ENCODE results near the gene RTL10. TPM values are rescaled to one million over a fixed set of nuclear protein-coding genes. Genes with fewer than 3 reads are reported as not detected.

The RTL10 gene
- total and polyA plus RNA-seq, 2 of the 13 experiments (the other 11 are each of a cell fraction or from before 2014, with no cell fraction given) = 14.1 to 15.8 TPM

DNA sequence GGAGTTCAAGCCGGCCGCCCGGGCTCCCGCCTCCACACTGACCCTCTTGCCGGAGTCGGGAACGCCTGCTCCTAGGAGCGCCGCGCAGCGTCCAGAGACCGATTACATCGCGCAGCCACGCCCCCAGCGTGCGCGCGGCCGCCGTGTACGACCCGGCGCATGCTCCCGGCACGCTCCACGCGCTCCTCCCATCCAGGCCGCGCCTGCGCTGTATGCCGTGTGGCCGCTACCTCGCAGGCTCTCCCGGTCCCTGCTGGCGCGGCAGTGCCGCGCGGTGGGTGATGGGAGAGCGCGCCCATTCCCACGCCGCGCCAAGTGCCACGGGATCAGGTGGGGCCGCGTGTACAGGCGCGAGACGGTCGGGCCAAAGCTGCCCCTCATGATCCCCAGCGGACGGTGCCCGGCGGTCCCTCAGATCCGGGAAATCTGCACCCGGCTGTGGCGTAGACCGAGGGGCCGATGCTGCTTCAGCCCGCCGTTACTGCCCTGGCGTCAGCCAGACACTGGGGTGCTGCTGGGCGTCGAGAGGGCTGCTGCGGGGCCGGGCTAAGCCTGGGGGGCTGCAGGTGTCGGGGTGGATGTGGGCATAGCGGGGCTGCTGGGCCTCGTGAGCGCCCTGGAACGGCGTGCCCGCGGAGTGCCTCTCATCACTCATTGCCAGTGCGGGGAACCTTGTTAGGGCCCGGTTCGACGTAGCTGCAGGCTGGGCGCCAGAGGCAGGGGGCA is at the start of gene RTL10, which contains the start of gene GNB1L (continued):
- 0 out of 2 replicates have a peak, but pooled peaks have one; percentile 69 for TF ChIP-seq KLF15 (CRISPR knock-in tag; IDR thresholded peaks at IDR 0.05; ENCODE audit: borderline replicate concordance)
- TF ChIP-seq ZBTB3 (CRISPR knock-in tag; IDR thresholded peaks at IDR 0.05; ENCODE audit: borderline replicate concordance, low read depth) = peak; percentile 65; the same call in 1 of the 2 replicates
- TF ChIP-seq ZNF557 (CRISPR knock-in tag; IDR thresholded peaks at IDR 0.05) = 0 out of 2 replicates have a peak, but pooled peaks have one; percentile 65
- TF ChIP-seq, protein P1, sequence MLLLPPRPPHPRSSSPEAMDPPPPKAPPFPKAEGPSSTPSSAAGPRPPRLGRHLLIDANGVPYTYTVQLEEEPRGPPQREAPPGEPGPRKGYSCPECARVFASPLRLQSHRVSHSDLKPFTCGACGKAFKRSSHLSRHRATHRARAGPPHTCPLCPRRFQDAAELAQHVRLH (CRISPR knock-in tag; IDR thresholded peaks at IDR 0.05; ENCODE audit: borderline replicate concordance, low read depth) = peak; percentile 68; the same call in 1 of the 2 replicates
- peak; percentile 63; the same call in 1 of the 2 replicates for TF ChIP-seq KAT7 (CRISPR knock-in tag; IDR thresholded peaks at IDR 0.05; ENCODE audit: borderline replicate concordance)
- TF ChIP-seq SP5 (CRISPR knock-in tag; IDR thresholded peaks at IDR 0.05; ENCODE audit: borderline replicate concordance, low read depth) = peak; percentile 92
- TF ChIP-seq PBX3 (CRISPR knock-in tag; IDR thresholded peaks at IDR 0.05; ENCODE audit: borderline replicate concordance) = peak; percentile 61; the same call in 1 of the 2 replicates
- no peak for TF ChIP-seq FOXP4 (CRISPR knock-in tag; IDR thresholded peaks at IDR 0.05)
- TF ChIP-seq ZNF687 (CRISPR knock-in tag; IDR thresholded peaks at IDR 0.05) = peak; percentile 95
- no peak; the same call in 1 of the 2 replicates for TF ChIP-seq RFX5 (IDR thresholded peaks at IDR 0.05; ENCODE audit: low read depth, low read length)
- TF ChIP-seq ZNF614 (CRISPR knock-in tag; IDR thresholded peaks at IDR 0.05; ENCODE audit: borderline replicate concordance) = peak; percentile 41; the same call in 1 of the 2 replicates
- TF ChIP-seq ZNF510 (CRISPR knock-in tag; IDR thresholded peaks at IDR 0.05; ENCODE audit: low read depth) = peak; percentile 96; the same call in 1 of the 2 replicates
- TF ChIP-seq, protein P2, sequence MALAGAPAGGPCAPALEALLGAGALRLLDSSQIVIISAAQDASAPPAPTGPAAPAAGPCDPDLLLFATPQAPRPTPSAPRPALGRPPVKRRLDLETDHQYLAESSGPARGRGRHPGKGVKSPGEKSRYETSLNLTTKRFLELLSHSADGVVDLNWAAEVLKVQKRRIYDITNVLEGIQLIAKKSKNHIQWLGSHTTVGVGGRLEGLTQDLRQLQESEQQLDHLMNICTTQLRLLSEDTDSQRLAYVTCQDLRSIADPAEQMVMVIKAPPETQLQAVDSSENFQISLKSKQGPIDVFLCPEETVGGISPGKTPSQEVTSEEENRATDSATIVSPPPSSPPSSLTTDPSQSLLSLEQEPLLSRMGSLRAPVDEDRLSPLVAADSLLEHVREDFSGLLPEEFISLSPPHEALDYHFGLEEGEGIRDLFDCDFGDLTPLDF (CRISPR knock-in tag; IDR thresholded peaks at IDR 0.05) = peak; percentile 93
- peak; percentile 52; the same call in 1 of the 2 replicates for TF ChIP-seq ZNF562 (CRISPR knock-in tag; IDR thresholded peaks at IDR 0.05; ENCODE audit: borderline replicate concordance)
- peak; percentile 69 for TF ChIP-seq CTCF (CRISPR knock-in tag; IDR thresholded peaks at IDR 0.05)
- 0 out of 2 replicates have a peak, but pooled peaks have one; percentile 36 for TF ChIP-seq HCFC1 (IDR thresholded peaks at IDR 0.05; ENCODE audit: low read depth, low read length)
- peak; percentile 70; the same call in 1 of the 2 replicates for TF ChIP-seq RFXAP (CRISPR knock-in tag; IDR thresholded peaks at IDR 0.05; ENCODE audit: borderline replicate concordance)

Measured in HepG2 (cell line).